ENCODE data around the gene GIGYF2. TPM values are rescaled to one million over a fixed set of nuclear protein-coding genes. Genes with fewer than 3 reads are reported as not detected.

The GIGYF2 gene
- total RNA-seq, 1 experiment from 2014 or later, result 55.3 TPM

- no peak for DNase-seq
- H3K79me2 ChIP-seq (ENCODE audit: insufficient read depth, low read length), result no peaks in the 10 kb centered on the region
- H3K4ac ChIP-seq (ENCODE audit: low read depth, low read length), result no peak overlapping the region
- H3K14ac ChIP-seq (ENCODE audit: insufficient read depth, low read length), result no peak overlapping the region
- H3T11ph ChIP-seq (ENCODE audit: low read length), result no peak overlapping the region
- no CpG with 5 or more reads among the region's 24 CpGs for WGBS (ENCODE audit: extremely low coverage, insufficient read length, low lambda C conversion rate)
- H4K8ac ChIP-seq (replicated peaks; ENCODE audit: insufficient read length, low read depth, low read length), result no peak overlapping the region
- peaks cover 11% of the 10 kb centered on the region; the same call in 1 of the 2 replicates for H3K27me3 ChIP-seq (ENCODE audit: insufficient read depth, low read length)
- H3K4me2 ChIP-seq (ENCODE audit: insufficient read depth, insufficient read length, low read length), result no peak overlapping the region
- H2AFZ ChIP-seq (ENCODE audit: low read length), result no peak overlapping the region
- no peak overlapping the region for H3K18ac ChIP-seq (ENCODE audit: insufficient read length, low read depth, low read length)
- no peaks in the 10 kb centered on the region for H3K79me1 ChIP-seq (ENCODE audit: insufficient read depth, low read depth, low read length, poor library complexity, severe bottlenecking)
- no peak overlapping the region for H4K91ac ChIP-seq (ENCODE audit: insufficient read length, low read depth, low read length)
- H3K27ac ChIP-seq (ENCODE audit: insufficient read length, low read depth, low read length), result no peak overlapping the region
- no peak overlapping the region for H2BK5ac ChIP-seq (ENCODE audit: insufficient read length, low read length)
- no peaks in the 10 kb centered on the region for H3K9me3 ChIP-seq (ENCODE audit: control insufficient read depth, low read depth, low read length)
- no peak overlapping the region for H3K23ac ChIP-seq (ENCODE audit: insufficient read length, low read depth, low read length)
- Mint-ChIP-seq H3K27me3 (ENCODE audit: low read depth) (peaks cover 28% of the 10 kb centered on the region), H3K4me3 (no peak overlapping the region), H3K9me3 (no peaks in the 10 kb centered on the region), H3K36me3 (ENCODE audit: insufficient read depth in 1 of 3, low read depth in 3 of 3) (no peaks in the 10 kb centered on the region), H3K27ac (no peak overlapping the region), H3K4me1 (peaks cover 5 to 11% of the 10 kb centered on the region in 2 experiments)
- no peak for TF ChIP-seq CTCF (conservative IDR thresholded peaks at IDR 0.05)
- H2BK15ac ChIP-seq (ENCODE audit: low read depth, low read length), result no peak overlapping the region
- H4K5ac ChIP-seq (ENCODE audit: insufficient read length, low read depth, low read length), result no peak overlapping the region
- H2BK12ac ChIP-seq (ENCODE audit: insufficient read length, low read depth, low read length), result no peak overlapping the region
- no peaks in the 10 kb centered on the region for H4K20me1 ChIP-seq (ENCODE audit: control insufficient read depth, insufficient read depth, insufficient read length)
- no peak overlapping the region for H2AK5ac ChIP-seq (ENCODE audit: insufficient read length, low read length)
- H2BK20ac ChIP-seq (ENCODE audit: low read depth, low read length, poor library complexity, severe bottlenecking), result no peak overlapping the region
- H2BK120ac ChIP-seq (ENCODE audit: low read depth, low read length, poor library complexity, severe bottlenecking), result no peak overlapping the region
- H3K23me2 ChIP-seq (ENCODE audit: insufficient read length, low read depth, low read length, poor library complexity, severe bottlenecking), result no peaks in the 10 kb centered on the region
- H3K9ac ChIP-seq (ENCODE audit: extremely low read depth, insufficient read length, low read length), result no peak overlapping the region
- H3K56ac ChIP-seq (ENCODE audit: insufficient read length, low read depth, low read length), result no peak overlapping the region
- H3K4me1 ChIP-seq (ENCODE audit: insufficient read depth, low read length), result no peaks in the 10 kb centered on the region; the same call in 1 of the 2 replicates
Measured at GRCh38 chr2:232897598-232898408, 200.7 kb downstream of the GIGYF2 start.

All from H9 (cell line).